GM23338 (cell line): ENCODE results near the gene MICAL3. TPM values are rescaled to one million over a fixed set of nuclear protein-coding genes. Genes with fewer than 3 reads are reported as not detected.

Experiments
- ATAC-seq: fragments of 200-7000 bp; cut with Tn5 transposase; 3 replicates; pipeline ENCODE4 v1.9.1; 2020
- DNase-seq: peaks from one replicate; pipeline ENCODE4 v3.0.0-alpha.2; 2015; ENCODE audit warnings: low spot score
- H2AFZ ChIP-seq: fragments of 200-600 bp; sonication (generic); 2 replicates; pipeline ENCODE4 v1.8.0; 2016; ENCODE audit warnings: antibody characterized with exemption, mild to moderate bottlenecking, moderate library complexity
- H3F3A ChIP-seq: fragments of 200-600 bp; sonication (generic); replicated peaks from 2 replicates; pipeline ENCODE4 v1.8.0; 2017; ENCODE audit warnings: antibody characterized with exemption, mixed run types, low read depth
- H3K27ac ChIP-seq: fragments of 200-600 bp; sonication (generic); 2 replicates; pipeline ENCODE4 v1.6.1; 2016; ENCODE audit warnings: low read depth
- H3K27me3 ChIP-seq: fragments of 200-600 bp; sonication (generic); 2 replicates; pipeline ENCODE4 v1.8.0; 2016; ENCODE audit warnings: mild to moderate bottlenecking, mixed run types, moderate library complexity; ENCODE audit not compliant: insufficient read depth
- H3K36me3 ChIP-seq: fragments of 200-600 bp; sonication (generic); 2 replicates; pipeline ENCODE4 v1.8.0; 2016; ENCODE audit warnings: mild to moderate bottlenecking; ENCODE audit not compliant: insufficient read depth
- H3K4me1 ChIP-seq: fragments of 200-600 bp; sonication (generic); 2 replicates; pipeline ENCODE4 v1.8.0; 2016; ENCODE audit warnings: mild to moderate bottlenecking, moderate library complexity; ENCODE audit not compliant: insufficient read depth
- H3K4me2 ChIP-seq: fragments of 200-600 bp; sonication (generic); 2 replicates; pipeline ENCODE4 v1.7.1; 2017; ENCODE audit warnings: mixed run types
- H3K4me3 ChIP-seq: fragments of 200-600 bp; sonication (generic); 2 replicates; pipeline ENCODE4 v1.6.1; 2016; ENCODE audit warnings: mixed run types
- H3K79me2 ChIP-seq: fragments of 200-600 bp; sonication (generic); replicated peaks from 2 replicates; pipeline ENCODE4 v1.8.0; 2017; ENCODE audit warnings: mild to moderate bottlenecking; ENCODE audit not compliant: insufficient read depth
- H3K9me2 ChIP-seq: fragments of 200-600 bp; sonication (generic); 2 replicates; pipeline ENCODE4 v1.8.0; 2017; ENCODE audit not compliant: insufficient read depth
- H4K20me1 ChIP-seq: fragments of 200-600 bp; sonication (generic); replicated peaks from 2 replicates; pipeline ENCODE4 v1.8.0; 2017; ENCODE audit warnings: mild to moderate bottlenecking; ENCODE audit not compliant: insufficient read depth
- H3K27ac Mint-ChIP-seq: 2 replicates; pipeline ENCODE4 v1.8.0; 2020; ENCODE audit warnings: inconsistent platforms, mild to moderate bottlenecking, moderate library complexity, mixed read lengths
- H3K27me3 Mint-ChIP-seq: 3 replicates; pipeline ENCODE4 v1.8.0; 2022; ENCODE audit warnings: low read depth, mild to moderate bottlenecking, moderate library complexity, mixed read lengths, inconsistent platforms; ENCODE audit not compliant: insufficient read depth, poor library complexity
- H3K36me3 Mint-ChIP-seq: 3 replicates; pipeline ENCODE4 v1.8.0; 2021; ENCODE audit warnings: low read depth, mild to moderate bottlenecking, inconsistent platforms, moderate library complexity, mixed read lengths
- H3K4me1 Mint-ChIP-seq: 3 replicates; pipeline ENCODE4 v1.8.0; 2020; ENCODE audit warnings: mild to moderate bottlenecking, inconsistent platforms, mixed read lengths
- H3K4me3 Mint-ChIP-seq: 3 replicates; pipeline ENCODE4 v1.8.0; 2021; ENCODE audit warnings: moderate library complexity, mild to moderate bottlenecking, inconsistent platforms, mixed read lengths
- H3K9me3 Mint-ChIP-seq: 3 replicates; pipeline ENCODE4 v1.8.0; 2020; ENCODE audit warnings: moderate library complexity, mild to moderate bottlenecking, inconsistent platforms, mixed read lengths
- CREB1 ChIP-seq: fragments of 250-450 bp; sonication (Bioruptor Pico); IDR thresholded peaks from 2 replicates; pipeline ENCODE4 v1.5.0; 2020; ENCODE audit warnings: low read depth, mild to moderate bottlenecking, moderate library complexity
- CTCF ChIP-seq, 2 experiments: fragments of 200-600 bp in 1 of 2; sonication (generic) in 1 of 2; conservative IDR thresholded peaks; 2 replicates each; pipeline versions ENCODE4 v1.5.1 to v1.6.1; 2016 to 2017; ENCODE audit warnings: antibody characterized with exemption in 2 of 2, low read depth in 2 of 2, mild to moderate bottlenecking in 2 of 2, moderate library complexity in 1 of 2
- ETS1 ChIP-seq: IDR thresholded peaks from 2 replicates; pipeline ENCODE4 v1.6.1; 2016; ENCODE audit warnings: antibody characterized with exemption
- EZH2 ChIP-seq: fragments of 200-600 bp; sonication (generic); IDR thresholded peaks from one replicate; pipeline ENCODE4 v1.8.0; 2017; ENCODE audit warnings: antibody characterized with exemption, mild to moderate bottlenecking, low read depth; ENCODE audit not compliant: unreplicated experiment
- EZH2phosphoT487 ChIP-seq: fragments of 200-600 bp; sonication (generic); IDR thresholded peaks from one replicate; pipeline ENCODE4 v1.8.1; 2018; ENCODE audit warnings: antibody characterized with exemption; ENCODE audit not compliant: unreplicated experiment
- NANOG ChIP-seq: IDR thresholded peaks from 2 replicates; pipeline ENCODE4 v1.6.1; 2016; ENCODE audit warnings: antibody characterized with exemption, borderline replicate concordance
- REST ChIP-seq: IDR thresholded peaks from one replicate; pipeline ENCODE4 v1.6.1; 2018; ENCODE audit warnings: antibody characterized with exemption; ENCODE audit not compliant: unreplicated experiment
- STAT1 ChIP-seq: IDR thresholded peaks from one replicate; pipeline ENCODE4 v1.6.1; 2016; ENCODE audit warnings: antibody characterized with exemption; ENCODE audit not compliant: unreplicated experiment
- ZNF114 ChIP-seq: fragments of 250-450 bp; sonication (Bioruptor Pico); IDR thresholded peaks from 2 replicates; pipeline ENCODE4 v1.5.0; 2020; ENCODE audit warnings: mild to moderate bottlenecking, moderate library complexity
- ZNF331 ChIP-seq: fragments of 250-450 bp; sonication (Bioruptor Pico); IDR thresholded peaks from 2 replicates; pipeline ENCODE4 v1.5.0; 2020; ENCODE audit warnings: low read depth, mild to moderate bottlenecking, moderate library complexity
- polyA plus RNA-seq: library from polyadenylated mRNA; unstranded; fragments of >200 nt; fragmentation: Nextera tagmentation; extraction: Ambion mirVana; gene quantifications from 2 replicates; pipeline ENCODE4 v1.2.1, GENCODE V29; 2016
- total RNA-seq: library from RNA; depleted of rRNA; stranded (reverse); fragments of >200 nt; shearing (Covaris generic); gene quantifications from 2 replicates; pipeline ENCODE4 v1.2.3, GENCODE V29; 2014

The MICAL3 gene
- total and polyA plus RNA-seq, 2 experiments from 2014 or later, result 10.1 to 33.9 TPM

- Histone ChIP-seq H3K36me3 (no peaks in the 10 kb centered on the region), H3K27ac (no peak overlapping the region), H3K4me3 (no peak overlapping the region), H3K27me3 (no peaks in the 10 kb centered on the region), H3K79me2 (peaks cover 95% of the 10 kb centered on the region), H4K20me1 (peaks cover 41% of the 10 kb centered on the region), H3F3A (0 out of 2 replicates have a peak, but pooled peaks cover 3% of the 10 kb centered on the region), H3K9me2 (no peaks in the 10 kb centered on the region), H3K4me2 (no peak overlapping the region), H3K4me1 (peaks cover 38% of the 10 kb centered on the region), H2AFZ (no peak overlapping the region)
- Mint-ChIP-seq H3K4me1 (peaks cover 41% of the 10 kb centered on the region), H3K27me3 (peaks cover 8% of the 10 kb centered on the region), H3K4me3 (no peak overlapping the region), H3K36me3 (peaks cover 6% of the 10 kb centered on the region; the same call in 1 of the 3 replicates), H3K9me3 (no peaks in the 10 kb centered on the region; the same call in 2 of the 3 replicates), H3K27ac (no peak overlapping the region)
- no peak for TF ChIP-seq NANOG
- TF ChIP-seq ETS1, result no peak
- TF ChIP-seq EZH2, result no peak
- TF ChIP-seq REST, result no peak
- DNase-seq (no peak), ATAC-seq (no peak)
These were observed 47.0 kb downstream of the MICAL3 start for GRCh38 chr22:17977371-17977770.

GRCh38 chr22:17976121-17976520 lies 48.2 kb downstream of the MICAL3 start:
- DNase-seq (no peak), ATAC-seq (no peak)
- H3K9me3 Mint-ChIP-seq, result no peaks in the 10 kb centered on the region; the same call in 1 of the 3 replicates
- Histone ChIP-seq H3K4me1 (peaks cover 34% of the 10 kb centered on the region), H3K79me2 (peaks cover 95% of the 10 kb centered on the region), H3K4me3 (no peak overlapping the region), H3K36me3 (no peaks in the 10 kb centered on the region), H3F3A (0 out of 2 replicates have a peak, but pooled peaks cover 3% of the 10 kb centered on the region), H3K27ac (no peak overlapping the region), H3K27me3 (no peaks in the 10 kb centered on the region), H3K4me2 (no peak overlapping the region), H3K9me2 (no peaks in the 10 kb centered on the region), H4K20me1 (peaks cover 29% of the 10 kb centered on the region), H2AFZ (no peak overlapping the region)
- peaks cover 39% of the 10 kb centered on the region for H3K4me1 Mint-ChIP-seq
- no peak overlapping the region for H3K27ac Mint-ChIP-seq
- H3K27me3 Mint-ChIP-seq, result peaks cover 8% of the 10 kb centered on the region
- TF ChIP-seq ZNF114, result no peak
- no peak for TF ChIP-seq REST
- no peak for TF ChIP-seq ETS1
- TF ChIP-seq CREB1 (CRISPR knock-in tag), result no peak
- no peak for TF ChIP-seq EZH2phosphoT487
- no peak for TF ChIP-seq CTCF (conservative IDR thresholded peaks at IDR 0.05; ENCODE audit: low read depth in 2 of 2)
- no peak for TF ChIP-seq ZNF331 (CRISPR knock-in tag)
- no peak for TF ChIP-seq STAT1
- no peak for TF ChIP-seq EZH2
- H3K36me3 Mint-ChIP-seq, result peaks cover 6% of the 10 kb centered on the region; the same call in 1 of the 3 replicates
- no peak overlapping the region for H3K4me3 Mint-ChIP-seq
